ENCODE results near the gene MRPL55.

The MRPL55 gene

GRCh38 chr1:228152918-228153258 lies 43.8 kb upstream of the MRPL55 start:
- TF ChIP-seq CEBPB (IDR thresholded peaks at IDR 0.05) (no peak), TAF1 (IDR thresholded peaks at IDR 0.05; ENCODE audit: low read depth) (no peak), RAD21 (IDR thresholded peaks at IDR 0.05; ENCODE audit: low read depth) (no peak), CREB1 (IDR thresholded peaks at IDR 0.05; ENCODE audit: low read depth) (no peak), YY1 (IDR thresholded peaks at IDR 0.05; ENCODE audit: low read depth) (no peak), FOXM1 (IDR thresholded peaks at IDR 0.05; ENCODE audit: borderline replicate concordance, low read depth) (no peak), NFIC (IDR thresholded peaks at IDR 0.05) (no peak), EGR1 (IDR thresholded peaks at IDR 0.05) (no peak), ZBTB7A (IDR thresholded peaks at IDR 0.05; ENCODE audit: low read depth) (no peak), TEAD4 (IDR thresholded peaks at IDR 0.05) (no peak), EP300 (IDR thresholded peaks at IDR 0.05; ENCODE audit: borderline replicate concordance) (no peak), USF1 (IDR thresholded peaks at IDR 0.05) (no peak), TCF12 (IDR thresholded peaks at IDR 0.05; ENCODE audit: low read depth) (no peak), REST (IDR thresholded peaks at IDR 0.05; ENCODE audit: low read depth) (no peak), MAX (IDR thresholded peaks at IDR 0.05) (no peak)

- TF ChIP-seq EP300 (IDR thresholded peaks at IDR 0.05; ENCODE audit: borderline replicate concordance), result no peak
- no peak for TF ChIP-seq TAF1 (IDR thresholded peaks at IDR 0.05; ENCODE audit: low read depth)
- TF ChIP-seq TCF12 (IDR thresholded peaks at IDR 0.05; ENCODE audit: low read depth), result no peak
- TF ChIP-seq ZBTB7A (IDR thresholded peaks at IDR 0.05; ENCODE audit: low read depth), result no peak
- no peak for TF ChIP-seq FOXM1 (IDR thresholded peaks at IDR 0.05; ENCODE audit: borderline replicate concordance, low read depth)
- TF ChIP-seq RAD21 (IDR thresholded peaks at IDR 0.05; ENCODE audit: low read depth), result no peak
- no peak for TF ChIP-seq YY1 (IDR thresholded peaks at IDR 0.05; ENCODE audit: low read depth)
- TF ChIP-seq REST (IDR thresholded peaks at IDR 0.05; ENCODE audit: low read depth), result no peak
- no peak for TF ChIP-seq CEBPB (IDR thresholded peaks at IDR 0.05)
Observed at GRCh38 chr1:228152097-228152917, 43.2 kb upstream of the MRPL55 start.

GRCh38 chr1:228151180-228151925 lies 42.3 kb upstream of the MRPL55 start:
- TF ChIP-seq CEBPB (IDR thresholded peaks at IDR 0.05) (no peak), EP300 (IDR thresholded peaks at IDR 0.05; ENCODE audit: borderline replicate concordance) (no peak), REST (IDR thresholded peaks at IDR 0.05; ENCODE audit: low read depth) (no peak)

GRCh38 chr1:228150461-228151179 lies 41.5 kb upstream of the MRPL55 start:
- TF ChIP-seq TAF1 (IDR thresholded peaks at IDR 0.05; ENCODE audit: low read depth) (no peak), RAD21 (IDR thresholded peaks at IDR 0.05; ENCODE audit: low read depth) (no peak), TCF12 (IDR thresholded peaks at IDR 0.05; ENCODE audit: low read depth) (no peak), ZBTB7A (IDR thresholded peaks at IDR 0.05; ENCODE audit: low read depth) (no peak), FOXM1 (IDR thresholded peaks at IDR 0.05; ENCODE audit: borderline replicate concordance, low read depth) (no peak), CREB1 (IDR thresholded peaks at IDR 0.05; ENCODE audit: low read depth) (no peak), EGR1 (IDR thresholded peaks at IDR 0.05) (no peak), YY1 (IDR thresholded peaks at IDR 0.05; ENCODE audit: low read depth) (no peak), USF1 (IDR thresholded peaks at IDR 0.05) (no peak)
